Liver (tissue), 3 donors: ENCODE measurements around the gene EVPL.

Experiments
- CTCF ChIP-seq: fragments of 150-350 bp; IDR thresholded peaks from 2 replicates; pipeline ENCODE4 v1.5.1; 2017; ENCODE audit warnings: improper control_type of control experiment, low read depth, low read length; ENCODE audit not compliant: missing input control
- FOXA1 ChIP-seq: IDR thresholded peaks from 2 replicates; pipeline ENCODE4 v1.6.1; 2016; ENCODE audit warnings: antibody characterized with exemption
- RAD21 ChIP-seq, 2 donors: IDR thresholded peaks; 2 replicates each; pipeline ENCODE4 v1.6.1; 2016; ENCODE audit warnings: antibody characterized with exemption in 2 of 2, mild to moderate bottlenecking in 2 of 2
- donor health status: healthy.
- donor health status: healthy.

- TF ChIP-seq RAD21 (IDR thresholded peaks at IDR 0.05) (no peak), CTCF (no peak), FOXA1 (no peak)
Observed at GRCh38 chr17:75981019-75981615, 46.0 kb downstream of the EVPL start.
